CD14-positive monocyte (primary cell): Measurements from ENCODE around the gene BMP7. TPM values are rescaled to one million over a fixed set of nuclear protein-coding genes. Genes with fewer than 3 reads are reported as not detected.

Source experiments
- DNase-seq, 3 donors: peaks; one replicate each; pipeline ENCODE4 v3.0.0-alpha.2; 2011 to 2022
- H2AFZ ChIP-seq: 2 replicates; pipeline ENCODE4 v1.6.0; 2012; ENCODE audit warnings: mild to moderate bottlenecking, low read depth, low read length, inconsistent platforms; ENCODE audit not compliant: insufficient read depth, poor library complexity, severe bottlenecking
- H3K27ac ChIP-seq, 2 donors: 1 replicate in 1 of 2; 2 replicates in 1 of 2; pipeline ENCODE4 v1.5.1; 2012 to 2013; ENCODE audit warnings: low read length in 2 of 2, control low read depth in 1 of 2, inconsistent platforms in 1 of 2, low read depth in 1 of 2, mild to moderate bottlenecking in 1 of 2
- H3K27me3 ChIP-seq, 2 donors: one replicate each; pipeline versions ENCODE4 v1.6.0 to v1.6.1; 2011 to 2013; ENCODE audit warnings: low read length in 2 of 2; ENCODE audit not compliant: control insufficient read depth in 2 of 2, insufficient read depth in 2 of 2
- H3K36me3 ChIP-seq, 2 donors: replicated peaks in 1 of 2; 1 replicate in 1 of 2; 2 replicates in 1 of 2; pipeline versions ENCODE4 v1.5.1 to v1.6.1; 2012 to 2013; ENCODE audit warnings: low read length in 2 of 2, control low read depth in 1 of 2, inconsistent platforms in 1 of 2, mild to moderate bottlenecking in 1 of 2; ENCODE audit not compliant: insufficient read depth in 2 of 2, control insufficient read depth in 1 of 2
- H3K4me1 ChIP-seq, 2 donors: 1 replicate in 1 of 2; 2 replicates in 1 of 2; pipeline versions ENCODE4 v1.5.1 to v1.6.1; 2012 to 2013; ENCODE audit warnings: low read length in 2 of 2, control low read depth in 1 of 2, inconsistent platforms in 1 of 2, mild to moderate bottlenecking in 1 of 2, moderate library complexity in 1 of 2; ENCODE audit not compliant: insufficient read depth in 2 of 2, control insufficient read depth in 1 of 2
- H3K4me2 ChIP-seq: replicated peaks from 2 replicates; pipeline ENCODE3; 2012; ENCODE audit warnings: low read length, moderate library complexity, mild to moderate bottlenecking; ENCODE audit not compliant: poor library complexity, severe bottlenecking; ENCODE audit errors: extremely low read depth
- H3K4me3 ChIP-seq, 3 experiments: fragments of 200-600 bp in 1 of 3; sonication (generic) in 1 of 3; replicated peaks in 1 of 3; 1 replicate in 2 of 3; 2 replicates in 1 of 3; pipeline ENCODE4 v1.5.1; 2011 to 2013; ENCODE audit warnings: low read length in 3 of 3, mild to moderate bottlenecking in 3 of 3, control low read depth in 2 of 3, low read depth in 2 of 3, inconsistent platforms in 1 of 3, moderate library complexity in 1 of 3
- H3K79me2 ChIP-seq: 2 replicates; pipeline ENCODE4 v1.6.0; 2012; ENCODE audit warnings: mild to moderate bottlenecking, control low read depth, inconsistent platforms, low read length, moderate library complexity; ENCODE audit not compliant: insufficient read depth
- H3K9ac ChIP-seq: 2 replicates; pipeline ENCODE4 v1.6.0; 2017; ENCODE audit warnings: low read length, mild to moderate bottlenecking; ENCODE audit not compliant: insufficient read depth, poor library complexity, severe bottlenecking
- H3K9me3 ChIP-seq, 2 donors: replicated peaks in 1 of 2; 1 replicate in 1 of 2; 2 replicates in 1 of 2; pipeline versions ENCODE4 v1.5.1 to v1.6.1; 2012 to 2013; ENCODE audit warnings: low read length in 2 of 2, control low read depth in 1 of 2; ENCODE audit not compliant: control insufficient read depth in 1 of 2, insufficient read depth in 1 of 2
- H4K20me1 ChIP-seq: 2 replicates; pipeline ENCODE4 v1.6.0; 2012; ENCODE audit warnings: mild to moderate bottlenecking, low read length, control low read depth, moderate library complexity; ENCODE audit not compliant: insufficient read depth
- H3K27ac Mint-ChIP-seq, 7 donors: one replicate each; pipeline ENCODE4 v1.8.0; 2020; ENCODE audit warnings: mild to moderate bottlenecking in 7 of 7, mixed read lengths in 7 of 7, moderate library complexity in 6 of 7, inconsistent platforms in 2 of 7
- H3K27me3 Mint-ChIP-seq, 3 donors: one replicate each; pipeline ENCODE4 v1.8.0; 2021 to 2022; ENCODE audit warnings: low read depth in 3 of 3, mild to moderate bottlenecking in 3 of 3, mixed read lengths in 3 of 3, moderate library complexity in 3 of 3, inconsistent platforms in 1 of 3
- H3K36me3 Mint-ChIP-seq, 2 donors: one replicate each; pipeline ENCODE4 v1.8.0; 2020; ENCODE audit warnings: mixed read lengths in 2 of 2, inconsistent platforms in 1 of 2, mild to moderate bottlenecking in 1 of 2
- H3K4me1 Mint-ChIP-seq: one replicate; pipeline ENCODE4 v1.8.0; 2020; ENCODE audit warnings: mild to moderate bottlenecking, mixed read lengths
- H3K4me3 Mint-ChIP-seq, 2 donors: one replicate each; pipeline ENCODE4 v1.8.0; 2020; ENCODE audit warnings: mild to moderate bottlenecking in 2 of 2, mixed read lengths in 2 of 2, moderate library complexity in 1 of 2
- H3K9me3 Mint-ChIP-seq, 7 donors: one replicate each; pipeline ENCODE4 v1.8.0; 2020 to 2022; ENCODE audit warnings: mixed read lengths in 7 of 7, mild to moderate bottlenecking in 6 of 7, moderate library complexity in 6 of 7, inconsistent platforms in 2 of 7
- WGBS: methylation state at CpG from one replicate; pipeline ENCODE4 v1.1.5; 2013; ENCODE audit warnings: missing lambda C conversion rate; ENCODE audit not compliant: insufficient coverage; 5-methylcytosine and 5-hydroxymethylcytosine counted together
- intact Hi-C, 2 donors: fragments of 100-400 bp; cut with micrococcal nuclease; formaldehyde crosslinking; loops; one replicate each; pipeline versions ENCODE4 v1.15.0 to v1.15.1; 2023
- polyA plus RNA-seq, 3 donors: library from polyadenylated mRNA; depleted of rRNA in 1 of 3; unstranded in 2 of 3; stranded (reverse) in 1 of 3; fragments of 300-500 nt in 2 of 3; fragments of >200 nt in 1 of 3; fragmentation: Illumina TruSeq in 2 of 3; gene quantifications; 1 replicate in 2 of 3; 2 replicates in 1 of 3; pipeline ENCODE4 v1.2.3, GENCODE V29; 2012 to 2021
- TF ChIP-seq, protein P1 (sequence below): fragments of 200-600 bp; IDR thresholded peaks from one replicate; pipeline ENCODE4 v1.8.0; 2022; ENCODE audit warnings: antibody characterized with exemption, mild to moderate bottlenecking

The BMP7 gene
- polyA plus RNA-seq, 3 donors, result not detected

GRCh38 chr20:57187068-57187634, 79.3 kb downstream of the BMP7 start:
- intact Hi-C loops, result no loop called here
- WGBS, result 88% methylated on average over 1 of the region's 4 CpGs
- Histone ChIP-seq H3K4me3 (no peak overlapping the region), H3K36me3 (no peaks in the 10 kb centered on the region), H2AFZ (no peak overlapping the region), H3K9me3 (no peaks in the 10 kb centered on the region), H3K9ac (no peak overlapping the region), H3K27ac (no peak overlapping the region), H3K79me2 (no peaks in the 10 kb centered on the region), H3K4me2 (no peak overlapping the region), H3K27me3 (no peaks in the 10 kb centered on the region), H4K20me1 (no peaks in the 10 kb centered on the region), H3K4me1 (no peaks in the 10 kb centered on the region)
- Mint-ChIP-seq H3K4me3 (no peak overlapping the region), H3K27me3 (peaks cover 0 to 6% (median 6%) of the 10 kb centered on the region in 3 donors), H3K27ac (no peak overlapping the region), H3K9me3 (peaks cover 0 to 3% (median 0%) of the 10 kb centered on the region in 7 donors), H3K36me3 (no peaks in the 10 kb centered on the region), H3K4me1 (no peaks in the 10 kb centered on the region)
- no peak for DNase-seq
- TF ChIP-seq, protein P1, sequence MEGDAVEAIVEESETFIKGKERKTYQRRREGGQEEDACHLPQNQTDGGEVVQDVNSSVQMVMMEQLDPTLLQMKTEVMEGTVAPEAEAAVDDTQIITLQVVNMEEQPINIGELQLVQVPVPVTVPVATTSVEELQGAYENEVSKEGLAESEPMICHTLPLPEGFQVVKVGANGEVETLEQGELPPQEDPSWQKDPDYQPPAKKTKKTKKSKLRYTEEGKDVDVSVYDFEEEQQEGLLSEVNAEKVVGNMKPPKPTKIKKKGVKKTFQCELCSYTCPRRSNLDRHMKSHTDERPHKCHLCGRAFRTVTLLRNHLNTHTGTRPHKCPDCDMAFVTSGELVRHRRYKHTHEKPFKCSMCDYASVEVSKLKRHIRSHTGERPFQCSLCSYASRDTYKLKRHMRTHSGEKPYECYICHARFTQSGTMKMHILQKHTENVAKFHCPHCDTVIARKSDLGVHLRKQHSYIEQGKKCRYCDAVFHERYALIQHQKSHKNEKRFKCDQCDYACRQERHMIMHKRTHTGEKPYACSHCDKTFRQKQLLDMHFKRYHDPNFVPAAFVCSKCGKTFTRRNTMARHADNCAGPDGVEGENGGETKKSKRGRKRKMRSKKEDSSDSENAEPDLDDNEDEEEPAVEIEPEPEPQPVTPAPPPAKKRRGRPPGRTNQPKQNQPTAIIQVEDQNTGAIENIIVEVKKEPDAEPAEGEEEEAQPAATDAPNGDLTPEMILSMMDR, result no peak

DNA sequence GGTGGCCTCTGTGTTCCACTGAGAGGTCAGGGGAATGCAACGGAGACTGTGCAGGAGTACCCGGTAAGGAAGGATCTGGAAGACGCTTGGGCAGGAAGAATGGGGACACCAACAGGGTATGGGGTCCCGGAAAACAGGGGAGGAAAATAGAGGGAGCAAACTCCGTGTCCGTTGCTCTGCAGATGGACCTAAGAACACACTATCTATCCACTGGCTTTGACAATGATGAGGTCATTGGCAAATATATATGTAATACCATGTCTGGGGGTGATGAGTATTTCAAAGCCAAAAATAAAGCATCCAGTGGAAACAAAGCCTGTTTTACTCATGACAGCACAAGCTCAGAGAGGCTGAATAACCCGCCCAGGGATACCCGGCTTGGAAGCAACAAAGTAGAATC, 80.2 kb downstream of the BMP7 start:
- H3K27ac ChIP-seq, result no peak overlapping the region
- no peaks in the 10 kb centered on the region for H3K79me2 ChIP-seq
- H3K4me1 ChIP-seq, result no peaks in the 10 kb centered on the region
- H3K4me2 ChIP-seq, result no peak overlapping the region
- Mint-ChIP-seq H3K36me3 (no peaks in the 10 kb centered on the region), H3K27me3 (peaks cover 2 to 8% (median 6%) of the 10 kb centered on the region in 3 donors), H3K4me1 (no peaks in the 10 kb centered on the region), H3K9me3 (peaks cover 0 to 3% (median 0%) of the 10 kb centered on the region in 7 donors), H3K27ac (no peak overlapping the region), H3K4me3 (no peak overlapping the region)
- intact Hi-C loops, result no loop called here
- H2AFZ ChIP-seq, result no peak overlapping the region
- H3K27me3 ChIP-seq, result no peaks in the 10 kb centered on the region
- H3K4me3 ChIP-seq, result no peak overlapping the region
- DNase-seq, result no peak
- no peaks in the 10 kb centered on the region for H3K9me3 ChIP-seq
- WGBS, result 96% methylated on average over 5 of the region's 8 CpGs
- H3K9ac ChIP-seq, result no peak overlapping the region
- TF ChIP-seq, protein P1, result no peak
- H4K20me1 ChIP-seq, result no peaks in the 10 kb centered on the region
- H3K36me3 ChIP-seq, result no peaks in the 10 kb centered on the region
